Neural crest cell (in vitro differentiated cells): Measurements from ENCODE around the gene RANBP3L. TPM values are rescaled to one million over a fixed set of nuclear protein-coding genes. Genes with fewer than 3 reads are reported as not detected.
"Not testable (repeated sequence)": the region's sequence is repeated elsewhere in the genome, so short reads cannot be mapped to it uniquely, and the experiment has no call there.

Experiments
- DNase-seq: peaks from one replicate; pipeline ENCODE4 v3.0.0; 2021; ENCODE audit warnings: low read depth, mixed read lengths, low spot score
- H3K27ac Mint-ChIP-seq: one replicate; pipeline ENCODE4 v1.8.0; 2021; ENCODE audit warnings: mild to moderate bottlenecking, mixed read lengths; ENCODE audit not compliant: unreplicated experiment
- H3K27me3 Mint-ChIP-seq: 2 replicates; pipeline ENCODE4 v1.8.0; 2021; ENCODE audit warnings: low read depth, mild to moderate bottlenecking, mixed read lengths
- H3K36me3 Mint-ChIP-seq: 2 replicates; pipeline ENCODE4 v1.8.0; 2021; ENCODE audit warnings: low read depth, mild to moderate bottlenecking, mixed read lengths
- H3K4me1 Mint-ChIP-seq: 2 replicates; pipeline ENCODE4 v1.8.0; 2021; ENCODE audit warnings: mixed read lengths
- H3K4me3 Mint-ChIP-seq: one replicate; pipeline ENCODE4 v1.8.0; 2021; ENCODE audit warnings: mild to moderate bottlenecking, mixed read lengths
- H3K9me3 Mint-ChIP-seq: 2 replicates; pipeline ENCODE4 v1.8.0; 2021; ENCODE audit warnings: mixed read lengths
- CTCF ChIP-seq: fragments of 200-600 bp; sonication (generic); conservative IDR thresholded peaks from 2 replicates; pipeline ENCODE4 v1.5.0; 2021; ENCODE audit warnings: antibody characterized with exemption, mild to moderate bottlenecking
- total RNA-seq: library from RNA; stranded (reverse); gene quantifications from 2 replicates; pipeline ENCODE4 v1.2.1, GENCODE V29; 2021

Gene RANBP3L
- total RNA-seq, 1 donor from 2014 or later, result not detected

- no peak for DNase-seq
- H3K27me3 Mint-ChIP-seq, result no peaks in the 10 kb centered on the region
- no peaks in the 10 kb centered on the region for H3K4me1 Mint-ChIP-seq
- no peak overlapping the region for H3K27ac Mint-ChIP-seq
- H3K4me3 Mint-ChIP-seq, result no peak overlapping the region
- TF ChIP-seq CTCF, result no peak
- peaks cover 12% of the 10 kb centered on the region for H3K36me3 Mint-ChIP-seq
- no peaks in the 10 kb centered on the region for H3K9me3 Mint-ChIP-seq
These were observed 94.8 kb downstream of the RANBP3L start for GRCh38 chr5:36206913-36207312.

GRCh38 chr5:36205329-36205728 lies 96.4 kb downstream of the RANBP3L start:
- Mint-ChIP-seq H3K27me3 (no peaks in the 10 kb centered on the region), H3K4me3 (no peak overlapping the region)
- TF ChIP-seq CTCF, result no peak

GRCh38 chr5:36202521-36202961 lies 99.2 kb downstream of the RANBP3L start:
- Mint-ChIP-seq H3K27me3 (no peaks in the 10 kb centered on the region), H3K9me3 (no peaks in the 10 kb centered on the region), H3K27ac (no peak overlapping the region), H3K4me3 (no peak overlapping the region), H3K36me3 (peaks cover 12% of the 10 kb centered on the region), H3K4me1 (no peaks in the 10 kb centered on the region)
- TF ChIP-seq CTCF, result no peak
- no peak for DNase-seq

More at GRCh38 chr5:36205329-36205728, 96.4 kb downstream of the RANBP3L start:
- H3K27ac Mint-ChIP-seq, result no peak overlapping the region
- DNase-seq, result no peak
- no peaks in the 10 kb centered on the region for H3K4me1 Mint-ChIP-seq
- no peaks in the 10 kb centered on the region for H3K9me3 Mint-ChIP-seq
- H3K36me3 Mint-ChIP-seq, result peaks cover 12% of the 10 kb centered on the region

- Mint-ChIP-seq H3K27me3 (no peaks in the 10 kb centered on the region), H3K36me3 (peaks cover 7% of the 10 kb centered on the region), H3K27ac (no peak overlapping the region), H3K9me3 (no peaks in the 10 kb centered on the region), H3K4me3 (no peak overlapping the region), H3K4me1 (no peaks in the 10 kb centered on the region)
- DNase-seq, result no peak
- TF ChIP-seq CTCF, result no peak
These were observed 101.2 kb downstream of the RANBP3L start for GRCh38 chr5:36200513-36200912.

- Mint-ChIP-seq H3K27me3 (no peaks in the 10 kb centered on the region), H3K9me3 (no peaks in the 10 kb centered on the region), H3K4me3 (no peak overlapping the region), H3K27ac (no peak overlapping the region), H3K36me3 (peaks cover 9% of the 10 kb centered on the region), H3K4me1 (no peaks in the 10 kb centered on the region)
- no peak for DNase-seq
- no peak for TF ChIP-seq CTCF
These were observed 102.1 kb downstream of the RANBP3L start for GRCh38 chr5:36199620-36200019.

- not testable (repeated sequence) for H3K27me3 Mint-ChIP-seq, DNase-seq, H3K27ac Mint-ChIP-seq, H3K9me3 Mint-ChIP-seq, H3K36me3 Mint-ChIP-seq, H3K4me1 Mint-ChIP-seq, H3K4me3 Mint-ChIP-seq
These were observed 102.9 kb downstream of the RANBP3L start for GRCh38 chr5:36198783-36199182.

Other genes with a start within 250 kb of the RANBP3L start
- gene UGT3A2, start 235.0 kb downstream of the RANBP3L start, total RNA-seq, result 0.64 and 0.79 TPM in 2 replicates
- 7.7 and 9.1 TPM in 2 replicates for gene LMBRD2, start 150.0 kb downstream of the RANBP3L start, total RNA-seq
- gene SKP2, start 149.8 kb downstream of the RANBP3L start, total RNA-seq, result 147 and 153 TPM in 2 replicates
- 27.2 and 29.2 TPM in 2 replicates for gene NADK2, start 60.0 kb downstream of the RANBP3L start, total RNA-seq